Measurements from ENCODE around the gene AIF1L.
"Not testable (repeated sequence)": the region's sequence is repeated elsewhere in the genome, so short reads cannot be mapped to it uniquely, and the experiment has no call there.

The AIF1L gene

GRCh38 chr9:131112374-131113154, 16.2 kb downstream of the AIF1L start:
- TF ChIP-seq CTCF (IDR thresholded peaks at IDR 0.05; ENCODE audit: insufficient read depth, low read length, poor library complexity, severe bottlenecking) = no peak
- DNase-seq (ENCODE audit: extremely low read depth, insufficient read length) = no peak
- Histone ChIP-seq H3K27me3 (replicated peaks; ENCODE audit: control insufficient read depth, insufficient read depth, low read length) (peaks cover 3% of the 10 kb centered on the region; the same call in 1 of the 2 replicates), H3K4me3 (replicated peaks; ENCODE audit: low read depth, low read length) (no peak overlapping the region), H3K36me3 (ENCODE audit: control insufficient read depth, insufficient read depth, low read length) (no peaks in the 10 kb centered on the region)

GRCh38 chr9:131113655-131114054, 17.3 kb downstream of the AIF1L start:
- no peaks in the 10 kb centered on the region for H3K36me3 ChIP-seq (ENCODE audit: control insufficient read depth, insufficient read depth, low read length)
- TF ChIP-seq CTCF (IDR thresholded peaks at IDR 0.05; ENCODE audit: insufficient read depth, low read length, poor library complexity, severe bottlenecking) = no peak
- no peak overlapping the region for H3K4me3 ChIP-seq (replicated peaks; ENCODE audit: low read depth, low read length)
- H3K27me3 ChIP-seq (replicated peaks; ENCODE audit: control insufficient read depth, insufficient read depth, low read length) = peaks cover 3% of the 10 kb centered on the region; the same call in 1 of the 2 replicates
- DNase-seq (ENCODE audit: extremely low read depth, insufficient read length) = no peak

- Histone ChIP-seq H3K4me3 (replicated peaks; ENCODE audit: low read depth, low read length) (no peak overlapping the region), H3K27me3 (replicated peaks; ENCODE audit: control insufficient read depth, insufficient read depth, low read length) (peaks cover 3% of the 10 kb centered on the region; the same call in 1 of the 2 replicates), H3K36me3 (ENCODE audit: control insufficient read depth, insufficient read depth, low read length) (no peaks in the 10 kb centered on the region)
- no peak for DNase-seq (ENCODE audit: extremely low read depth, insufficient read length)
- no peak for TF ChIP-seq CTCF (IDR thresholded peaks at IDR 0.05; ENCODE audit: insufficient read depth, low read length, poor library complexity, severe bottlenecking)
Observed at GRCh38 chr9:131114084-131114535, 17.8 kb downstream of the AIF1L start.

- not testable (repeated sequence) for H3K36me3 ChIP-seq (ENCODE audit: control insufficient read depth, insufficient read depth, low read length); H3K27me3 ChIP-seq (replicated peaks; ENCODE audit: control insufficient read depth, insufficient read depth, low read length); DNase-seq (ENCODE audit: extremely low read depth, insufficient read length); H3K4me3 ChIP-seq (replicated peaks; ENCODE audit: low read depth, low read length)
Observed at GRCh38 chr9:131115360-131115742, 19.0 kb downstream of the AIF1L start.

- DNase-seq (ENCODE audit: extremely low read depth, insufficient read length) = no peak
- H3K36me3 ChIP-seq (ENCODE audit: control insufficient read depth, insufficient read depth, low read length) = no peaks in the 10 kb centered on the region
- H3K27me3 ChIP-seq (replicated peaks; ENCODE audit: control insufficient read depth, insufficient read depth, low read length) = peaks cover 3% of the 10 kb centered on the region
- no peak overlapping the region for H3K4me3 ChIP-seq (replicated peaks; ENCODE audit: low read depth, low read length)
- TF ChIP-seq CTCF (IDR thresholded peaks at IDR 0.05; ENCODE audit: insufficient read depth, low read length, poor library complexity, severe bottlenecking) = no peak
Observed at GRCh38 chr9:131116281-131117120, 20.2 kb downstream of the AIF1L start.
